ENCODE data around the gene MRPL23. TPM values are rescaled to one million over a fixed set of nuclear protein-coding genes. Genes with fewer than 3 reads are reported as not detected.

MRPL23 gene
- total and polyA plus RNA-seq, 2 donors (not counting 3 experiments of a cell fraction or from before 2014, with no cell fraction given) = 72.7 to 222 TPM

GRCh38 chr11:1906611-1907423 is 40.3 kb upstream of the MRPL23 start:
- Histone ChIP-seq H3K4me1 (ENCODE audit: control insufficient read depth, extremely low read depth, insufficient read depth, low read length) (peaks cover 33% of the 10 kb centered on the region), H3K4me3 (replicated peaks in 1 of 3; ENCODE audit: insufficient read depth in 1 of 3, low read depth in 1 of 3, low read length in 3 of 3) (no peak overlapping the region), H3K36me3 (ENCODE audit: control insufficient read depth in 2 of 2, extremely low read depth in 1 of 2, insufficient read depth in 2 of 2, low read length in 2 of 2) (no peaks in the 10 kb centered on the region), H3K27me3 (ENCODE audit: control insufficient read depth in 2 of 2, insufficient read depth in 2 of 2, low read length in 2 of 2) (no peaks in the 10 kb centered on the region), H3K9me3 (replicated peaks; ENCODE audit: control insufficient read depth, insufficient read depth, low read length) (no peaks in the 10 kb centered on the region), H3K27ac (ENCODE audit: insufficient read depth, low read depth, low read length) (peak overlapping the region; percentile 74), H3K9me1 (replicated peaks; ENCODE audit: control insufficient read depth, extremely low read depth, insufficient read depth, low read length) (no peaks in the 10 kb centered on the region), H3K4me2 (ENCODE audit: insufficient read depth, low read length) (peak overlapping the region; percentile 49), H3K9ac (replicated peaks; ENCODE audit: extremely low read depth, insufficient read depth, low read length) (peak overlapping the region; percentile 20), H4K20me1 (replicated peaks; ENCODE audit: control insufficient read depth, extremely low read depth, insufficient read depth, low read length) (no peaks in the 10 kb centered on the region), H3K79me2 (ENCODE audit: control insufficient read depth, insufficient read depth, low read length) (no peaks in the 10 kb centered on the region), H2AFZ (ENCODE audit: low read depth, low read length) (peak overlapping the region; percentile 49)
- no peak for TF ChIP-seq MYC (IDR thresholded peaks at IDR 0.05; ENCODE audit: low read depth, low read length)
- TF ChIP-seq EZH2 (IDR thresholded peaks at IDR 0.05; ENCODE audit: borderline replicate concordance, low read depth, low read length, severe bottlenecking) = no peak
- TF ChIP-seq POLR2AphosphoS5 (IDR thresholded peaks at IDR 0.05; ENCODE audit: insufficient read depth, low read depth, low read length) = no peak
- no peak for TF ChIP-seq FOS (IDR thresholded peaks at IDR 0.05; ENCODE audit: borderline replicate concordance, insufficient read depth, low read length)
- no peak for TF ChIP-seq JUN (IDR thresholded peaks at IDR 0.05; ENCODE audit: borderline replicate concordance, insufficient read depth, insufficient read length, low read depth)
- TF ChIP-seq GATA2 (IDR thresholded peaks at IDR 0.05; ENCODE audit: insufficient read depth, insufficient read length, low read depth, low read length) = no peak
- no peak for TF ChIP-seq POLR2A (IDR thresholded peaks at IDR 0.05; ENCODE audit: low read depth, low read length)
- TF ChIP-seq CTCF (IDR thresholded peaks at IDR 0.05; ENCODE audit: extremely low read depth in 1 of 2, insufficient read depth in 1 of 2, low read depth in 1 of 2, low read length in 2 of 2) = no peak
- TF ChIP-seq MAX (IDR thresholded peaks at IDR 0.05; ENCODE audit: insufficient read depth, insufficient read length) = no peak
- intact Hi-C loops (cut with micrococcal nuclease) (no loop called here), dilution Hi-C loops (cut with MboI; ENCODE audit: extremely low pct_ligation_motif_present, low sequenced_read_pairs) (no loop called here)
- peak; percentile 54 for FAIRE-seq
- ChIA-PET POLR2A (interaction anchor here (1.1 kb wide), 1 partner anchor 41 kb away, joined by 4 read pairs; no protein-coding TSS in a partner anchor), CTCF (interaction anchor here (0.9 to 5.3 kb wide), 6 partner anchors 10 to 254 kb away, joined by 3 to 41 read pairs (median 5); no protein-coding TSS in a partner anchor)
- DNase-seq (ENCODE audit: low read depth, low spot score) = no peak
- TSS peak; percentile 45 for BruUV-seq (replicated peaks)
